ENCODE data around the gene AGAP2. TPM values are rescaled to one million over a fixed set of nuclear protein-coding genes. Genes with fewer than 3 reads are reported as not detected.
"Not testable (repeated sequence)": the region's sequence is repeated elsewhere in the genome, so short reads cannot be mapped to it uniquely, and the experiment has no call there.

The AGAP2 gene
- total and polyA plus RNA-seq, 2 donors, result 14.4 to 15.5 TPM

GRCh38 chr12:57687862-57688261 is 50.7 kb downstream of the AGAP2 start:
- DNase-seq (ENCODE audit: low read depth in 6 of 9, low spot score in 9 of 9), result no peak
- no peak overlapping the region for H3K27ac ChIP-seq (ENCODE audit: low read depth in 1 of 2, low read length in 1 of 2)
- no peaks in the 10 kb centered on the region for H3K4me1 ChIP-seq (ENCODE audit: control insufficient read depth in 2 of 2, insufficient read depth in 2 of 2, low read length in 2 of 2)
- WGBS, result 89% methylated on average over 4 of the region's 4 CpGs
- H3K36me3 ChIP-seq (ENCODE audit: control insufficient read depth in 2 of 2, insufficient read depth in 2 of 2, low read length in 1 of 2), result no peaks in the 10 kb centered on the region
- peaks cover 0 to 15% of the 10 kb centered on the region in 2 donors for H3K27me3 ChIP-seq (ENCODE audit: control insufficient read depth in 2 of 2, insufficient read depth in 1 of 2, low read length in 1 of 2)
- H3K4me3 ChIP-seq (ENCODE audit: low read length in 2 of 2), result no peak overlapping the region
- H3K9me3 ChIP-seq (ENCODE audit: control insufficient read depth in 2 of 2, insufficient read depth in 1 of 2, low read length in 1 of 2), result no peaks in the 10 kb centered on the region

GRCh38 chr12:57679697-57680096 is 58.8 kb downstream of the AGAP2 start:
- Histone ChIP-seq H3K27me3 (ENCODE audit: control insufficient read depth in 2 of 2, insufficient read depth in 1 of 2, low read length in 1 of 2) (no peaks in the 10 kb centered on the region), H3K4me1 (ENCODE audit: control insufficient read depth in 2 of 2, insufficient read depth in 2 of 2, low read length in 2 of 2) (no peaks in the 10 kb centered on the region), H3K36me3 (ENCODE audit: control insufficient read depth in 2 of 2, insufficient read depth in 2 of 2, low read length in 1 of 2) (no peaks in the 10 kb centered on the region), H3K9me3 (ENCODE audit: control insufficient read depth in 2 of 2, insufficient read depth in 1 of 2, low read length in 1 of 2) (no peaks in the 10 kb centered on the region), H3K4me3 (ENCODE audit: low read length in 2 of 2) (no peak overlapping the region), H3K27ac (ENCODE audit: low read depth in 1 of 2, low read length in 1 of 2) (no peak overlapping the region)
- DNase-seq (ENCODE audit: low read depth in 6 of 9, low spot score in 9 of 9), result no peak

- not testable (repeated sequence) for H3K4me1 ChIP-seq (ENCODE audit: control insufficient read depth in 2 of 2, insufficient read depth in 2 of 2, low read length in 2 of 2); H3K9me3 ChIP-seq (ENCODE audit: control insufficient read depth in 2 of 2, insufficient read depth in 1 of 2, low read length in 1 of 2); H3K36me3 ChIP-seq (ENCODE audit: control insufficient read depth in 2 of 2, insufficient read depth in 2 of 2, low read length in 1 of 2); DNase-seq (ENCODE audit: low read depth in 6 of 9, low spot score in 9 of 9); H3K27me3 ChIP-seq (ENCODE audit: control insufficient read depth in 2 of 2, insufficient read depth in 1 of 2, low read length in 1 of 2); H3K27ac ChIP-seq (ENCODE audit: low read depth in 1 of 2, low read length in 1 of 2); H3K4me3 ChIP-seq (ENCODE audit: low read length in 2 of 2)
- WGBS, result 94% methylated on average over 9 of the region's 9 CpGs
These were observed 60.6 kb downstream of the AGAP2 start for GRCh38 chr12:57677947-57678346.

- Histone ChIP-seq H3K27ac (ENCODE audit: low read depth in 1 of 2, low read length in 1 of 2) (no peak overlapping the region), H3K36me3 (ENCODE audit: control insufficient read depth in 2 of 2, insufficient read depth in 2 of 2, low read length in 1 of 2) (no peaks in the 10 kb centered on the region), H3K27me3 (ENCODE audit: control insufficient read depth in 2 of 2, insufficient read depth in 1 of 2, low read length in 1 of 2) (no peaks in the 10 kb centered on the region), H3K9me3 (ENCODE audit: control insufficient read depth in 2 of 2, insufficient read depth in 1 of 2, low read length in 1 of 2) (no peaks in the 10 kb centered on the region), H3K4me3 (ENCODE audit: low read length in 2 of 2) (no peak overlapping the region), H3K4me1 (ENCODE audit: control insufficient read depth in 2 of 2, insufficient read depth in 2 of 2, low read length in 2 of 2) (no peaks in the 10 kb centered on the region)
- DNase-seq (ENCODE audit: low read depth in 6 of 9, low spot score in 9 of 9), result no peak
- WGBS, result 95% methylated on average over 29 of the region's 29 CpGs
These were observed 63.9 kb downstream of the AGAP2 start for GRCh38 chr12:57674691-57675090.

Other genes with a start within 250 kb of the AGAP2 start
- gene DDIT3, start 218.2 kb downstream of the AGAP2 start, total RNA-seq, result 25.0 TPM
- 43.4 TPM for gene DDIT3, start 218.2 kb downstream of the AGAP2 start, polyA plus RNA-seq
- gene MBD6, start 215.9 kb downstream of the AGAP2 start, total RNA-seq, result 5.6 TPM
- gene MBD6, start 215.9 kb downstream of the AGAP2 start, polyA plus RNA-seq, result 60.5 TPM
- gene DCTN2, start 191.6 kb downstream of the AGAP2 start, total RNA-seq, result 56.4 TPM
- gene DCTN2, start 191.6 kb downstream of the AGAP2 start, polyA plus RNA-seq, result 79.7 TPM
- 0.05 TPM for gene KIF5A, start 188.7 kb downstream of the AGAP2 start, total RNA-seq
- gene KIF5A, start 188.7 kb downstream of the AGAP2 start, polyA plus RNA-seq, result 0.27 TPM
- 8.5 TPM for gene PIP4K2C, start 147.6 kb downstream of the AGAP2 start, total RNA-seq
- 14.4 TPM for gene PIP4K2C, start 147.6 kb downstream of the AGAP2 start, polyA plus RNA-seq
- gene DTX3, start 133.9 kb downstream of the AGAP2 start, total RNA-seq, result 16.6 TPM
- 36.8 TPM for gene DTX3, start 133.9 kb downstream of the AGAP2 start, polyA plus RNA-seq
- gene ARHGEF25, start 127.3 kb downstream of the AGAP2 start, total RNA-seq, result 2.0 TPM
- gene ARHGEF25, start 127.3 kb downstream of the AGAP2 start, polyA plus RNA-seq, result 8.5 TPM
- 0.57 TPM for gene B4GALNT1, start 105.5 kb downstream of the AGAP2 start, total RNA-seq
- 1.3 TPM for gene B4GALNT1, start 105.5 kb downstream of the AGAP2 start, polyA plus RNA-seq
- 111 TPM for gene OS9, start 44.6 kb downstream of the AGAP2 start, total RNA-seq
- 166 TPM for gene OS9, start 44.6 kb downstream of the AGAP2 start, polyA plus RNA-seq
- gene TSPAN31, start 6.3 kb upstream of the AGAP2 start, total RNA-seq, result 25.3 TPM
- 31.4 TPM for gene TSPAN31, start 6.3 kb upstream of the AGAP2 start, polyA plus RNA-seq
- gene CDK4, start 13.6 kb upstream of the AGAP2 start, total RNA-seq, result 96.8 TPM
- gene CDK4, start 13.6 kb upstream of the AGAP2 start, polyA plus RNA-seq, result 38.5 TPM
- gene MARCHF9, start 16.4 kb upstream of the AGAP2 start, total RNA-seq, result 10.7 TPM
- 54.9 TPM for gene MARCHF9, start 16.4 kb upstream of the AGAP2 start, polyA plus RNA-seq
- 0.42 TPM for gene CYP27B1, start 28.3 kb upstream of the AGAP2 start, total RNA-seq
- 0.82 TPM for gene CYP27B1, start 28.3 kb upstream of the AGAP2 start, polyA plus RNA-seq
- 10.6 TPM for gene METTL1, start 33.4 kb upstream of the AGAP2 start, total RNA-seq
- gene METTL1, start 33.4 kb upstream of the AGAP2 start, polyA plus RNA-seq, result 12.9 TPM
- 1.3 TPM for gene EEF1AKMT3, start 33.9 kb upstream of the AGAP2 start, total RNA-seq
- 2.4 TPM for gene EEF1AKMT3, start 33.9 kb upstream of the AGAP2 start, polyA plus RNA-seq
- 29.2 TPM for gene TSFM, start 44.0 kb upstream of the AGAP2 start, total RNA-seq
- 28.6 TPM for gene TSFM, start 44.0 kb upstream of the AGAP2 start, polyA plus RNA-seq
- 2.4 TPM for gene AVIL, start 80.0 kb upstream of the AGAP2 start, total RNA-seq
- 17.0 TPM for gene AVIL, start 80.0 kb upstream of the AGAP2 start, polyA plus RNA-seq
- gene CTDSP2, start 108.0 kb upstream of the AGAP2 start, total RNA-seq, result 68.6 TPM
- gene CTDSP2, start 108.0 kb upstream of the AGAP2 start, polyA plus RNA-seq, result 50.4 TPM
- gene ATP23, start 202.8 kb upstream of the AGAP2 start, total RNA-seq, result 36.0 TPM
- gene ATP23, start 202.8 kb upstream of the AGAP2 start, polyA plus RNA-seq, result 15.6 TPM

Measured in thymus (tissue), 11 donors.